WTC11 (cell line): Measurements from ENCODE around the gene DMD.

Experiments
- ETV6 ChIP-seq: sonication (generic); formaldehyde crosslinking; IDR thresholded peaks from 2 replicates; pipeline ENCODE4 v1.8.1; 2022; ENCODE audit warnings: mild to moderate bottlenecking, missing genetic modification reagents
- JUN ChIP-seq: sonication (generic); formaldehyde crosslinking; IDR thresholded peaks from 2 replicates; pipeline ENCODE4 v1.8.0; 2023; ENCODE audit warnings: mild to moderate bottlenecking, missing genetic modification reagents
- SMAD4 ChIP-seq: sonication (generic); formaldehyde crosslinking; IDR thresholded peaks from 2 replicates; pipeline ENCODE4 v1.8.0; 2022; ENCODE audit warnings: mild to moderate bottlenecking, missing genetic modification reagents

DNA sequence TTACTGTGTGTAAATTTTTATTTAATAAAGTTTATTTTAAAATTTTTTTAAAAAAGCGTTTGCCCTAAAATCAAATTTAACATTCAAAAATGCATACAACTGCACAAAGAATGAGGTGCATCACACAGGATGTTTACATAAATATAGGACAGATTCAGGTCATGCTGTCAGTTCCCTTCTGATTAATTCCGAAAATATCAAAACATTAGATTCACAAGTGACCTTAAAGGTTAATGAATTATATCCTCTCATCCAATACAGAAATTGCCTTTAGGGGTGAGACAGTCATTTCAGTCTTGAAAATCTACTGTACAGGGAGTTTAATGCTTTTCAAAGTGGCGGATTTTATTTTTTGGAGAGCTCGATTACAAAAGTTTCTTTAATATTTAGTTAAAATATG lies 1930.8 kb downstream of the DMD start:
- TF ChIP-seq ETV6 (CRISPR knock-in tag) (no peak), JUN (CRISPR knock-in tag) (no peak), SMAD4 (CRISPR knock-in tag) (no peak)
